Measurements from ENCODE around the gene FPR1.

Gene FPR1, protein sequence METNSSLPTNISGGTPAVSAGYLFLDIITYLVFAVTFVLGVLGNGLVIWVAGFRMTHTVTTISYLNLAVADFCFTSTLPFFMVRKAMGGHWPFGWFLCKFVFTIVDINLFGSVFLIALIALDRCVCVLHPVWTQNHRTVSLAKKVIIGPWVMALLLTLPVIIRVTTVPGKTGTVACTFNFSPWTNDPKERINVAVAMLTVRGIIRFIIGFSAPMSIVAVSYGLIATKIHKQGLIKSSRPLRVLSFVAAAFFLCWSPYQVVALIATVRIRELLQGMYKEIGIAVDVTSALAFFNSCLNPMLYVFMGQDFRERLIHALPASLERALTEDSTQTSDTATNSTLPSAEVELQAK

DNA sequence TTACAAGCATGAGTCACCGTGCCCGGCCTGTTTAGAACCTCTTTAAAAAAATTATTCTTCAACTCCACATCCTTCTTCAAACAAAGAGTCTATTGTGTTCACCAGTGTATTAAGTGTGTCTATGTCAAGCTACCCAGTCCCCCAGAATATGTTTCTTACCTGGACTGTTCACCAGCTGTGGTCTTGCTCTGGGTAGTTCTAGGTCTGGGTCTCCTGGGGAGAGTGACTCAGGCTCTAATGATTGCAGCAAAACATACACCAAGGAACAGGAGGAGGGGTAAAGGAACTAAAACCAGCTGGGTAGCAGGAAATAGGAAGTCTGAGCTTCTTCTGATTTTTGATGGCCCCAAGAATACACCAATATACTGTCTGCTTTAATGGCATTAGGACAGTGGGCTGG lies at the start of gene FPR1:
Gene FPR1, minus strand, starts transcription at position 224 of the 400 bp plus-strand sequence. CDS start 4,884 bp downstream, outside the sequence.
- no peak for DNase-seq

GRCh38 chr19:51800473-51801244 lies 49.0 kb upstream of the FPR1 start:
- DNase-seq, result no peak

- DNase-seq, result no peak
Observed at GRCh38 chr19:51799774-51800472, 48.2 kb upstream of the FPR1 start.

DNA sequence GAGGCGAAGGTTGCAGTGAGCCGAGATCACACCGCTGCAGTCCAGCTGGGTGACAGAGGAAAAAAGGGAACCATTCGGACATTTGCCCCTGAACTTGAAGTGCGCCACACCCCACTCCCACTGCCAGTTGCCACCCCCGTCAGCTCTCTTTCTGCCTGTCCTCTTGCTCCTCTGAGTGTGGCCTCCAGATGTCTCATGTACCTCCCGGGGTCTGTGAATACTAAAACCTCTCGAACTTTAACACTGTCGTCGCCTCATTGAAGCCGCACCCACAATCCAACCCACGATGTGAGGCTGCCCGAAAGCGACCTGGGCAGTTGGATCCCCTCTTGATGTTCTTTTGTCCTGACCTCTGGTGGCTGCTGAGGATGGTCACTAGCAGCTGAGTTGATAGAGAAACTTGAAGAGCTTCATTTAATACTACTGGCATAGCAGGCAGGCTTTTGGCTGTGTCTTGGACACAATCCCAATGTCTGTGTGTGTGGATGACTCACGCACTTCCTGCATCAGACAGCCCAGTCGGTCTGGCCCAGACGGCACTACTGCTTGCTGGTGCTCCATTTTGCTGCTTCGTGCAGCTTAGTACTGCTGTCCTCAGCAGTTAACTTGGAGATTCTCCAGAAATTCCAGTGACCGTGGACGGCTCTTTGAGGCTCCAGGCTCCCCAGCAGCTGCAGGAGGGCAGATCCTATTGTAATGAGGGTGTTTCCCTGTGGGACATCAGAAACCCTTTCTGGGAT lies 47.5 kb upstream of the FPR1 start:
- no peak for DNase-seq

GRCh38 chr19:51798062-51798461 lies 46.4 kb upstream of the FPR1 start:
- DNase-seq, result no peak

GRCh38 chr19:51797480-51797879 lies 45.8 kb upstream of the FPR1 start:
- no peak for DNase-seq

GRCh38 chr19:51796195-51796679 lies 44.6 kb upstream of the FPR1 start:
- no peak for DNase-seq

- no peak for DNase-seq
Observed at GRCh38 chr19:51794885-51795490, 43.3 kb upstream of the FPR1 start, which contains the start of gene FPR3. Gene FPR3, plus strand, starts transcription at chr19:51795157. Its CDS starts 28,592 bp downstream, at chr19:51823749.

DNA sequence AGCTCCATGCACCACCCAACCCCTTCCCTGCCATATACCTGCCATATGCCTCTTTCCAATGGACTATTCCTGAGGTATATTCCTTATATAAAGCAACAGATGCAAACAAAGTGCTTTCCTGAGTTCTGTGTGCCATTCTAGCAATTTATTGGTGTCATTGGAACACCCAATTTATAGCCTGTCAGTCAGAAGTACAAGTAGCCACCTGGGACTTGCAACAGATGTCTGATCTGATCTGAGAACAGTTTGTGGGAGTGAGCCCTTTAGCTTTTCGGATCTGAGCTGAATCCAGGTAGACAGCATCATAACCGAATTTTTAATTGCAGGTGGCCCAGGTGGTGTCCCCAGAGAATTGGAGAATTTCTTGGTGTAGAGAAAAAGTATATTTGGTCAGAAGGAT lies 42.3 kb upstream of the FPR1 start:
- DNase-seq, result no peak

GRCh38 chr19:51792932-51793331 lies 41.3 kb upstream of the FPR1 start:
- no peak for DNase-seq

GRCh38 chr19:51789061-51789795 lies 37.5 kb upstream of the FPR1 start:
- no peak for DNase-seq

DNA sequence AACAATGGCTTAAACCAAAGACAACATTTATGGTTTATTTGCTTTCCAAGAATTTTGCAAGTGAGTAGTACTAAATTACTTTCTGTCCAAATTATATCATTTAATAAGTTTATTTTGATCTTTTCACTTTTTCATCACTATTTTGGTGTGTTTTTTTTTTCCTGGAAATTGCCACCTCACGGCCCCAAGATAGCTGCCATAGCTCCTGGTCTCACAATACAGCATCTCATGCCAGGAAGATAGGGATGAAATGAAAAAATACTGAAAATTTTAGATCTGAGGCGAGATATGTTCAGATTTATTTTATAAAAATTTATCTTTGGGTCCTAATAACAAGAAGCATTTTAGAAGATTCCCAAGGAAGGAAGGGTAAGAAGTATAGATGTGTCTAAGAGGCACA lies 36.4 kb upstream of the FPR1 start:
- no peak for DNase-seq

GRCh38 chr19:51786646-51787494 lies 35.2 kb upstream of the FPR1 start:
- no peak for DNase-seq

GRCh38 chr19:51784922-51785690 lies 33.4 kb upstream of the FPR1 start:
- no peak for DNase-seq

DNA sequence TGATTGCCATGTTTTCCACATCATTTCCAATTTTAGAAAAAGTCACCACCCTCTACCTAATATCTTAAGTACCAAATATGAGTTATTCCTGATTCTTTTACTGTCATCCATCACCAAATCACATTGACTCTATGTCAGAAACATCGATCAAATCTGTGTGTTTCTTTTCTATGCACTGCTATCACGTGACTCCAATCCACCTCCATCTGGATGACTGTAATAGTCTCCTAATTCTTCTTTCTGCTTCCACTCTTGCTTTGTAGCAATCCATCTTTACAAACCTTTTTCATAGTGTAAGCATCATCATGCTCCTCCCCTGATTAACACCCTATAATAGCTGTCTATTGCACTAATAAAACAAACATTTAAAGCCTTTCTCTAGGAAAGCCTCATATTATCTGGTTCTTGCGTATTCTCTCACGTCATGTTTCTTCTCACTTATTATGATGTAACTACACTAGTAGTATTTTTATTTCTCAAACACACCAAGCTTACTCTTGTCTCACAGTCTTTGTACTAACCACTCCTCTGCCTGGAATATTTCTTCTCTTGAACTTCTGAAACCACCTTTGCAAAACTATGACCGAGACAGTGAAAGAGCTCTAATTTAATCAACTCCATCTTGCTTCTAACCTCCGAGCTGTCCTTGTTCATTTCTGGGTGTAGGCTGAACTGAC lies 32.6 kb upstream of the FPR1 start:
- DNase-seq, result no peak

DNA sequence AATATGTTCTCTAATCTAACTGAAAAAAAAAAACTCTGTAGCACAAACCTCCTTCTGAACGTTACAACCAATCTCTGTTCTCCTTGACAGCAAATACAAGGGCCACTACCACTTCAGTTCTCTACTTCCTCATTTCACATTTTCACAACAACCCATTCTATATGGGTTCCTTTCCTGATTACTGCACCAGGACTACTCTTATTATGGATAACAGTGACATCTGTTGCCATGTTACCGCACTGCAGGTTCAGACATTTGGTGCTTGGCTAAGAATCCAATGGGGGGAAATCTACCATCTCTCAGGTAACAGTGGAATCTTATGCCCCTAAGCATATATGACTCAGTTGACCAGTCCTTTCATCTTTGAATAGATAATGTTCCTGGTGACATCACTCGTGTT lies 31.7 kb upstream of the FPR1 start:
- no peak for DNase-seq

DNA sequence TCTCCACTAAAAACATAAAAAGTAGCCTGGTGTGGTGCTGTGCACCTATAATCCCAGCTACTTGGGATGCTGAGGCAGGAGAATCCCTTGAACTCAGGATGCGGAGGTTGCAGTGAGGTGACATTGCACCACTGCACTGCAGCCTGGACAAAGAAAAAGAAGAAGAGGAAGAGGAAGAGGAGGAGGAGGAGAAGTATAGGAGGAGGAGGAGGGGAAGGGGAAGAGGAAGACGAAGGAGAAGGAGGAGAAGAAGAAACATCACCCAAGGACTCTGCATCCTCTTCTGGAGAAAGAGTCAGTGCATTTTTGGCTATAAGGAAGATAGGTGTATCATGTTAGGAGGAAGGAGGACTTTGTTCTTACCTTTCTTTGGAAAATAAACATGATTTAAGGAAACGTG lies 30.3 kb upstream of the FPR1 start:
- DNase-seq, result no peak

DNA sequence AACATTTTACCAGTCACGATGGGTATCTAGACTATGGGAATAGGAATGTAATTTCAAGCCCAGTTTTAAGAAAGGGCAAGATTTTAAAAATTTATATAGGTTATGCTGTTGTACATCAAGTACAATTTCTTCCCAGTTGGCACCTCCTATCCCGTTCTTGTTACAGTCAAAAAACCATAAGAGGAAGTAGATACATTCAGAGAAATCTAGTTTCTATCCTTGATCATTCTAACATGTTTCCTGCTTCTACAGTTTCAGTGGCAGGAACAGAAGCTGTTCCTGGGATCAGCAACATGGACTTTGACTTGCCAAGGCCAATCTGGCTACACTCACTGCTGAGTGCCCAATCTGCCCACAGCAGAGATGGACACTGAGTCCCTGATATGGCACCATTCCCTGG lies 28.6 kb upstream of the FPR1 start:
- DNase-seq, result no peak

DNA sequence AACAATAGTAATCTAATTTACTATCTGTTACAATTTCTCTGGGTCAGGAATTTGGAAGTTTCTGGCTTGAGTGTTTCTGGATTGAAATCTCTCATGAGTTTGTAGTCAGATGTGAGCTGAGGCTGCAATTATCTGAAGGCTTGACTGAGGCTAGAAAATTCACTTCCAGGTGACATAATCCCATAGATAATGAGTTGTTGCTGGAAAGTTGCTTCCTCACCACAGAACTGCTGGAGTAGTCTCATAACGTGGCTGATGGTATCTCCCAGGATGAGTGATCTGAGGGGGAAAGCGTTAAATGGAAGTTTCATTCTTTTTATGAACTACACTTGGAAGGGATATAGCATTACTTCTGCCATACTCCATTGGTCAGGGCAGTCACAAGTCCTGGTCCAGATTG lies 28.0 kb upstream of the FPR1 start:
- DNase-seq, result no peak

Data from activated CD8-positive, alpha-beta memory T cell treated with anti-CD3 and anti-CD28 coated beads, Interleukin-2, amount 50 U/mL, for 4 hours (primary cell).